ENCODE results near the gene ZNF644.
"Not testable (repeated sequence)": the region's sequence is repeated elsewhere in the genome, so short reads cannot be mapped to it uniquely, and the experiment has no call there.

The ZNF644 gene

GRCh38 chr1:90977522-90977921 lies 44.3 kb downstream of the ZNF644 start:
- no peak for DNase-seq

- DNase-seq: no peak
Observed at GRCh38 chr1:90973897-90974798, 47.7 kb downstream of the ZNF644 start.

GRCh38 chr1:90970208-90970607 lies 51.6 kb downstream of the ZNF644 start:
- DNase-seq: no peak

- DNase-seq: no peak
Observed at GRCh38 chr1:90969241-90969640, 52.6 kb downstream of the ZNF644 start.

GRCh38 chr1:90964444-90965035 lies 57.3 kb downstream of the ZNF644 start:
- DNase-seq: peak; percentile 12 to 17

GRCh38 chr1:90963651-90964050 lies 58.2 kb downstream of the ZNF644 start:
- no peak for DNase-seq

GRCh38 chr1:90963236-90963635 lies 58.6 kb downstream of the ZNF644 start:
- DNase-seq: no peak

- DNase-seq: no peak
Observed at GRCh38 chr1:90959352-90960206, 62.3 kb downstream of the ZNF644 start.

- DNase-seq: no peak
Observed at GRCh38 chr1:90957497-90957896, 64.3 kb downstream of the ZNF644 start.

- no peak for DNase-seq
Observed at GRCh38 chr1:90955769-90956168, 66.1 kb downstream of the ZNF644 start.

- DNase-seq: no peak
Observed at GRCh38 chr1:90952906-90953305, 68.9 kb downstream of the ZNF644 start.

GRCh38 chr1:90951009-90951408 lies 70.8 kb downstream of the ZNF644 start:
- DNase-seq: no peak

- no peak for DNase-seq
Observed at GRCh38 chr1:90948301-90948700, 73.5 kb downstream of the ZNF644 start.

GRCh38 chr1:90946630-90947029 lies 75.2 kb downstream of the ZNF644 start:
- no peak for DNase-seq

- DNase-seq: no peak
Observed at GRCh38 chr1:90945287-90945686, 76.5 kb downstream of the ZNF644 start.

- no peak for DNase-seq
Observed at GRCh38 chr1:90943966-90944365, 77.9 kb downstream of the ZNF644 start.

GRCh38 chr1:90940746-90941145 lies 81.1 kb downstream of the ZNF644 start:
- no peak for DNase-seq

GRCh38 chr1:90936731-90937130 lies 85.1 kb downstream of the ZNF644 start:
- DNase-seq: no peak

- DNase-seq: no peak
Observed at GRCh38 chr1:90936061-90936460, 85.8 kb downstream of the ZNF644 start.

- DNase-seq: not testable (repeated sequence)
Observed at GRCh38 chr1:90928231-90928630, 93.6 kb downstream of the ZNF644 start.

- DNase-seq: not testable (repeated sequence)
Observed at GRCh38 chr1:90927674-90928073, 94.2 kb downstream of the ZNF644 start.

- no peak for DNase-seq
Observed at GRCh38 chr1:90926971-90927370, 94.9 kb downstream of the ZNF644 start.

Measured in SHP77 (cell line).